Stimulated activated CD4-positive, alpha-beta T cell treated with anti-CD3 and anti-CD28 coated beads, Interleukin-2, amount 100 ng/mL, for 4 hours (primary cell): Measurements from ENCODE around the gene UGT1A5.

ENCODE experiments used
- DNase-seq: peaks from one replicate; pipeline ENCODE4 v3.0.0-alpha.2; 2020; ENCODE audit warnings: low read depth

The UGT1A5 gene

DNA sequence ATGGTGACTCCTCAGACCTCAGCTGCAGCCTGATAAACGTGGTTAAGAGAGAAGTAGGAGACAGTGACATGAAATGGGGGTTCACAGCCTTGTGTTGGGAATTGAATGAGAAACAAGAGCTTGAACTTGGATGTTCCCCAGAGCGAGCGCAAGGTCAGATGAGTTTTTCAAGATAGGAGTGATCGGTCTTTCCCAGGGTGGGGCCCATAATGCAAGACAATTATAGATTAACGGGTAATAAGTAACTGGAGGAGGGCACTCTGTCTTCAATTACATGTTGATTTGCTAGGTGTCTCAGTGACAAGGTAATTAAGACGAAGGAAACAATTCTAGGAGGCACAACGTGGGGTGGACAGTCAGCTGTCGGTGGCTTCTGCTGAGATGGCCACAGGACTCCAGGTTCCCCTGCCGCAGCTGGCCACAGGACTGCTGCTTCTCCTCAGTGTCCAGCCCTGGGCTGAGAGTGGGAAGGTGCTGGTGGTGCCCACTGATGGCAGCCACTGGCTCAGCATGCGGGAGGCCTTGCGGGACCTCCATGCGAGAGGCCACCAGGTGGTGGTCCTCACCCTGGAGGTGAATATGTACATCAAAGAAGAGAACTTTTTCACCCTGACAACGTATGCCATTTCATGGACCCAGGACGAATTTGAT lies at the start of gene UGT1A5:
Gene UGT1A5 (plus strand): TSS at position 297 of the 651 bp plus-strand sequence. CDS start 85 bp downstream, at position 382.
- no peak for DNase-seq

DNA sequence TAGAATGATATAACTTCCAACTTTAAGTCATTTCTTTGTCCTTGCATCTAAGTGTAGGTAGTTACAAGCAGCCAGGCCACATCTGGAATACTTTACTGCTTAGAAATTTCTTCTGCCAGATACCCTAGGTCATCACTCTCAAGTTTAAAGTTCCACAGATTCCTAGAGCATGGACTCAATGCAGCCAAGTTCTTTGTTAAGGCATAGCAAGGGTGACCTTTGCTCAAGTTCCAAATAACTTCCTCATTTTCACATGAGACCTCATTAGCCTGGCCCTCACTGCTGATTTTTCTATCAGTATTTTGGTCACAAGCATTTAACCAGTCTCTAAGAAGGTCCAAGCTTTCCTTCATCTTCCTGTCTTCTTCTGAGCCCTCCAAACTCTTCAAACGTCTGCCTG lies 48.8 kb upstream of the UGT1A5 start:
- DNase-seq: no peak

DNA sequence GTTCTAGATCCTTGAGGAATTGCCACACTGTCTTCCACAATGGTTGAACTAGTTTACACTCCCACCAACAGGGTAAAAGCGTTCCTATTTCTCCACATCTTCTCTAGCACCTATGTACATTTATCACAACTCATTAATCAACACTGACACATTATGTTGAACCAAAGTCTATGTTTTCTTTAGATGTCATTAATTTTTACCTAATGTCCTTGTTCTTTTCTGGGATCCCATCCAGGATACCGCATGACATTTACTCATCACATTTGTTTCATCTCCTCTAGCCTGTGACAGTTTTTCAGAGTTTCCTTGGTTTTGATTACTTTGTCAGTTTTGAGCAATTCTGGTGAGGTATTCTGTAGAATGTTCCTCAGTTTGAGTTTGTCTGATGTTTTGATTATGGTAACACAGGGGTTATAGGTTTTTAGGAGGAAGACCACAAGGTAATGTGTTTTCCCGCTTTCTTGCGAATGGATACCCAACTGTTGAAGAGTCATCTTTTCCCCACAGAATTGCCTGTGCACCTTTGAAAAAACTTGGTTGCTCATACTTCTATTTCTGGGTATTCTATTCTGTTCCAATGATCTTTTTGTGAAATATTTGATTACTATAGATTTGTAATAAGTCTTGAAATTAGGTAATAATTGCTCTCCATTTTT lies 44.0 kb upstream of the UGT1A5 start:
- no peak for DNase-seq

DNA sequence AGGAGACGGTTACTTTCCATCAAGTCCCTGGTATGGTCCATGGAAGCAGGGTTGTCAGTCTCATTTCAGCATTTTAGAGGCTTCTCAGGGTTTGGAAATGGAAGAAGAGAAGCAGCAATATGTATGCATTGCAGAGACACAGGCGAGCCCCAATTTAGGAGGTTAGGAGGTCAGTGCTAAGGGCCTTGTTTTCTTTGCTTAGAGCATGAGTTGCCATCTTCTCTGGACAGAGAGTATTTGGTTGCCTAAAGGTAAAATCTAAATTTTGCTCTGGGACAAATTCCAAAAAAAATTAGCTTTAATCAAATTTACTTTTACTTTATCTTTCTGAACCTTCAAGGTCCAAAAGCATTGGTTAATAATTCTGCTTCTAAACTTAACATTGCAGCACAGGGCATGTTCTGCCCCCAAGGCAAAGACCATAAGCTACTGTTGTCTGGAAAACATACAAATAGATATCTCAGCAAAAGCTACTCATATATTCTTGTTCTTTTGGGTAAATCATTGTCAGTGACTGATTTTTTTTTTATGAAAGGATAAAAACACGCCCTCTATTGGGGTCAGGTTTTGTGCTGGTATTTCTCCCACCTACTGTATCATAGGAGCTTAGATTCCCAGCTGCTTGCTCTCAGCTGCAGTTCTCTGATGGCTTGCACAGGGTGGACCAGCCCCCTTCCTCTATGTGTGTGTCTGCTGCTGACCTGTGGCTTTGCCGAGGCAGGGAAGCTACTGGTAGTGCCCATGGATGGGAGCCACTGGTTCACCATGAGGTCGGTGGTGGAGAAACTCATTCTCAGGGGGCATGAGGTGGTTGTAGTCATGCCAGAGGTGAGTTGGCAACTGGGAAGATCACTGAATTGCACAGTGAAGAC lies 41.2 kb upstream of the UGT1A5 start, which contains the start of gene UGT1A9:
Gene UGT1A9 (plus strand): TSS at position 609 of the 872 bp plus-strand sequence. CDS start 37 bp downstream, at position 646.
- no peak for DNase-seq

DNA sequence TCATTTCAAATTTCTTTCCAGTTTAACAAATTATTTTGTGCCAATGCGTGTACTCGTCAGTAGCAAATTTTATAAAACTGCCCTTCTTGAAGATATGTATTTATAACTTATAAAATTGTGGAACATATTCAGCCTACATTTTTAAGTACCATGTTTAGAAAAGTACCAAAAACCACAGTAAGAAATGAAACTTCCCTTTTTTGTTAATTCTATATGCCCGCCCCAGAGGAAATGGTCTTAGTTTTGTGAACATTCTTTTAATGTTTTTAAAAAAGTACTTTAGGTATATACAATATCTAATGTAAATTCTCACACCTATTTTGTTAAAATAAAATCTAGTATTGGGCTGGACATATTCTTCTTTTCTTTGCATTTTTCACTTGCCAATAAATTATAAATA lies 39.8 kb upstream of the UGT1A5 start:
- no peak for DNase-seq

DNA sequence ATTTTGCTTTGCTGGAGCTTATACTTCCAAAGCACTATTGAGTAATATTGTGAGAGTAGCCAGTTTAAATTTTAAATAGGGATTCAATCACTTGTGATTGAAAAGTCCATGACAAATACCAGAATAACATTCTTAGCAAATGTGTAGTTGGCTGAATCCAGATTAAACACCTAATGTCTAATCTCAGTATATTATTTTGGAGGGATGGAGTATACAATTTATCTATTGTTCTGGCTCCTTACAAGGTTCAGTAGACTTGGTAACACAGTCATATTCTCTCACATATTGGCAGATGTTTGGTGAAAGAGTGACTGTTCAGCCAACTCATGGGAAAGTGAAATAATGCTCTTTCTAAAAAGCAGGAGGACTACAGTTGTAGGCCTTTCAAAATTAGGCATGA lies 38.8 kb upstream of the UGT1A5 start:
- no peak for DNase-seq

DNA sequence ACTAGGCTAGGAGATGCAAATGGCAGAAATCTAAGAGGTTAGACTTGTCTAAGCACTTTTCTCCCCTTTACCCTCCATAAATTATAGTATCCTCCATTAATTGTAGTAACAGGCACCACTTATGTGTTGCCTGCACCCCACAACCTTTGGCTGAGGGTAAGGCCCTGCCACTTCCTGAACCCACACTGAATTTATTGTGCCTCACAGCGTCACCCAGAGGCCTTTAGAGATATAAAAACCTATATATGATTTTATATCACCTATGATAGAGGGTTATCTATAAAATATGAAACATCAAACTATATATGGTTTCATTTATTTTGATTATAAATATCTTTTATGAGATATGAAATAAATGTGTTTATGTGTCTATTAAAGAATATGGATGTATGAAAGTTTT lies 38.4 kb upstream of the UGT1A5 start:
- no peak for DNase-seq

DNA sequence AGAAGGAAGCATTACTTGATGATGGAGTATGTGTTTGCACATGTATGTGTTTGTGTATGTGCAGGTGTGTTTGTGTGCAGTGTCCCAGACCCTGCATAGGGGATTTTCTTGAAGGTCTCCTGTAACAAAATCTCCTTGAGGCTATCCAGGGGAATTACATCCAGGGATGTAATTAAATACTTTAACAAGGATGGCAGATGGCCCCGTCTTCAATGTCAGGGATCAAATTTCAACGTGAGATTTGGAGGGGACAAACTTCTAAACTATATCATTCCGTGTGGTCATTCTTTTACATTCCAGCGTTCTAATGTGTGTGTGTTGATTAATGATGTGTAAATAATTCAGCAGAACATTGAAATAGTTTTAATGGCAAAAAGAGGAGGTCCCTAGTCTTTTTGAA lies 37.7 kb upstream of the UGT1A5 start:
- DNase-seq: no peak

DNA sequence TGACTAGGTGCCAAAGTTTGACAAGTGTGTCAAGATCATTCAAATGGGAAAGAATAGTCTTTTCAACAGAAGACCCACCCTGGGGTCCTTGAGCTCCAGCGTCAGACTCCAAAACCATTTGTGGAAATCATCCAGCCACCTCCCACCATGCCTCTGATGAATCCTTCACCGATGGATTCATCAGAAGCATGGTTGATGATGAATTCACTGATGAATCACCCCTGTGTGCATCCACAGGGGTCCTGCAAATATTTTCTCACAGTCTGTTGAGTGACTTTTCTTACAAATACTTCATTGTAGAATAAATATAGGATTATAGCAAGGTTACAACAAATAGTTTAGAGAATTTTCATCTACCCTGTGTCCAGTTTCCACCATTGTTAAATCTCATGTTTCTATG lies 36.7 kb upstream of the UGT1A5 start:
- no peak for DNase-seq

DNA sequence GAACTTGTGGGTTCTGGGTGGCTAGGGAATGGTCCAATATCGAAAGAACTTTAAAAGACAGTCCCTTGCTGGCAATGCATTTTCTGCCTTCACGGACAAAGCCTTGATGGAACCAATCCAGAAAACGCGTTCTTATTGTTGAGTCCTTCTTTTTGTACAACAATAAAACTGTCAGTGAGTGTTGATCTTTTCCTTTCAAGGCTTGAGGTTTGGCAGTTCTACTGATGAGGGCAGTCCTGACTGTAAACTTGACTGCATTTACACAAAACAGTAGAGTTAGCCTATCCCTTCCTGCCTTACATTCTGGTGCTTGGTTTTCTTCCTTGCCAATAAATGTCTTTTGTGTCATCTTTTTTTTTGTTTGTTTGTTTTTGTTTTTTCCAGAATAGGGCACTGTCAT lies 33.5 kb upstream of the UGT1A5 start:
- DNase-seq: no peak

DNA sequence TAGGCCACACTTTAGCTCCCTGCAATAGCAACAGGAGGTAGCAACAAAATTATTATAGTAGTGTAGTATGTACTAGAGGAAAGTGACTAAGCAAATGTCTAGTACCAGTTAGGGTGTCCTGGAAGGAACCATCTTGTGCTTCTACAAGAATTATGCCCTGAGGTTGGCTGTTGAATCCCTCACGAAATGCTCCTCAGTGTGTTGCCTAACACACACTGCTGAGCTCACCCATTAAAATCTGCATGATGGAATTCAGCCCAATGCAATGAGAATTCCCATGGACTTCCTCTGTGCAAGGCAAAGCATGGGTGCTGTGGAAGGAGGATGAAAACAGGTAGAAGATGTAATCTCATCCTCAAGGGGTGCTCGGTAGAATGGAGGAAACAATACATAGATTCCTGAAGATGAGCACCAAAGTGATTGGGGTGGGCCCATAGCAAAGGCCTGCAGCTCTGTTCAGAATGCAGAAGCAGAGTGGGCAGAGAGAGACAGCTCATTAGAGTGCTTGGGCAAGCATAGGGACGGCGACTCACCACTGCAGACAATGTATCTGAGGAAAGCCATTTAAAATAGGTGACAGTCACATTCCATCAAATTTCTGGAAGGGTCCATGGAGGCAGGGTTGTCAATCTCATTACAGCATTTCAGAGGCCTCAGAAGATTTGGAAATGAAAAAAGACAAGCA lies 32.2 kb upstream of the UGT1A5 start:
- DNase-seq: no peak

DNA sequence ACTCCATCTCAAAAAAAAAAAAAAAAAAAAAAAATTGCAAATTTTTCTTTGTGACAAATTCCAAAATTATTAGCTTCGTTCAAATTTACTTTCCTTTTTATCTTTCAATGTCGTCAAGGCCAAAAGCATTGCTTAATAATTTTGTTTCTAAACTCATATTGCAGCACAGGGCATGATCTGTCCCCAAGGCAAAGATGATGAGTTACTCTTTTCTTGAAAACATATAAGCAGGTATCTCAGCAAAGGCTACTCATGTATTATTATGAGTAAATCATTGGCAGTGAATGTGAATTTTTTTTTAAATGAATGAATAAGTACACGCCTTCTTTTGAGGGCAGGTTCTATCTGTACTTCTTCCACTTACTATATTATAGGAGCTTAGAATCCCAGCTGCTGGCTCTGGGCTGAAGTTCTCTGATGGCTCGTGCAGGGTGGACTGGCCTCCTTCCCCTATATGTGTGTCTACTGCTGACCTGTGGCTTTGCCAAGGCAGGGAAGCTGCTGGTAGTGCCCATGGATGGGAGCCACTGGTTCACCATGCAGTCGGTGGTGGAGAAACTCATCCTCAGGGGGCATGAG lies 31.1 kb upstream of the UGT1A5 start, which contains the start of gene UGT1A7:
Gene UGT1A7 (plus strand): TSS at position 381 of the 579 bp plus-strand sequence. CDS start 37 bp downstream, at position 418.
- no peak for DNase-seq

DNA sequence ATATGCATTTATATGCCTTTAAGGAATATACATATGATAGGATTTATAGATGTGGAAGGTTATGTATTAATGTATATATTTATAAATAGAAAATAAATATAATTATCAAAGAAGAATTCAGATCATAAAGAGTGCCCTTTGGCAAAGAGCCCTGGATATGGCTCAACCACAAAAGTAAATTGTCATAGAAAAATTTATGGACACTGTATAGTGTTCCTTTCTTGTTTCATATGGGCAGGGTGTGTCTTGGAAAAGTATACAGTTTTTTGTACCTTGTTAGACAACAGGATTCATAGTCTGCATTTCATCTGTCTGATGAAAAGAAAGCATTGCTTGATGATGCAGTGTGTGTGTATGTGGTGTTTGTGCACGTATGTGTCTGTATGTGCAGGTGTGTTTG lies 28.1 kb upstream of the UGT1A5 start:
- DNase-seq: no peak

DNA sequence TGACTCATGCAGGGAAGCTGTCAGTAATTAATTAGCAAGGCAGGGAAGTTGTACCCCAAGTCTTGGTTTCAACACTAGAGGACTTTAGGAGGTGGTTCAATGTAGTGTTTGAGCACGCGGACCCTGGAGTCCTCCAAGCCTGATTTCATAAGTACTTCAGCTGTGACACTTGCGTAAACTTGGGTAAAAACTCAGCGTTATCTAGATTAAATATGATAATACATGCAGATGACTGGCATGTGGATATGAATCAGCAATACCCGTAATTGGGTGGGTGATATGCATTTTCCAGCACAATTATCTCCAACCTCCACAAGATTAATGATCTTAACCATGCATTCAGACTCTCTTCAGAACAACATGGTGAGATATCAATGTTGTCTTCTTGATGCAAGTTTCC lies 25.8 kb upstream of the UGT1A5 start:
- DNase-seq: no peak

DNA sequence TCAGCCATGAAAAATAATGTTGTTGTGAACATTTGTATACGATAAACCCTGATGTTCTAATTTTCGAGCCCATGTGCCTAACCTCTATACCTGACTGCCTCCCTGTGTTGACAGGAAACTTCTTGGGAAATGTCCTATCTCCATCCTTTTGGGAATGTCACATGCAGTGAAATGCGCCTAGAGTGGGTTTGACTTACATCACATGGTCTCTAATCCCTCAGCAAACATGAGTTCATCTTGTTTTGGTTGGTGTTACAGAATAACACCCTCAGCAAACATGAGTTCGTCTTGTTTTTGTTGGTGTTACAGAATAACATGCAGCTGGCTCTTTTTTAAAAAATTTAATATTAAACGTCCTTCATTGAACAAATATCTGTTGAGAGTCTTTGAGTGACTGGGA lies 24.4 kb upstream of the UGT1A5 start:
- DNase-seq: no peak

DNA sequence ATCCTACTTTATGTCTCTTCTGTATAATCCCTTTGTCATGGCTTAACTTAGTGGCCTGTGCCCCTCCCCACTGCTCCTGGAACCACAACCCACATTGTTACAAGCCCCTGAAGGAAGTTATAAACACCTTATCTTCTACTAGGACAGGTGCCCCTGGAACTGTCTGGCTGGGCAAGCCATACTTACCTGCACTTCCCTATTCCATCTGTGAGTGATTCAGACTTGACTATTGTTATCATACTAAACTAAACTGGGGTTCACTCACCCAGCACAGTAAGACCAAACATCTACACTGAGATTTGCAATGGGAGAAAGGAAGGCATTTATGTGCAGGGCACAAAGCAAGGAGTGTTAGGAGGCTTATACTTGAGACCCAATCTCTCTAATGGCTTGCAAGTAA lies 23.7 kb upstream of the UGT1A5 start:
- DNase-seq: no peak

DNA sequence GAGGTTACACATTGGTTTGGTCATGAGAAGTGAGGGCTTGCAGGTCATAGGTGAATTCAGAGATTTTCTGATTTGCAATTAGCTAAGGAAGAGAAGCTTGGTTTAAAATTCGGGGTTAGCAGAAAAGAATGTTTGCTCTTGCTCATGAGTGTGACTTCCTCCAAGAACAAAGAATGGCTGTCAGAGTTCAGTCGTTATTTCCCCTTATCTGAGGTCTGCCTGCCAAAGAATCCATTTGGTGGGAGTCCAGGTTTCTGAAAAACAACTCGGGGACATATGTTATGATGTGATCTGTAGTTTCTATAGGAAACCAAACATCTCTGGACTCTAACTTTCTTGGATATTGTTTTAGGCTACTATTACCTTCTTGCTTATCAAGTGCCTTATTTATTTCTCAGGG lies 23.2 kb upstream of the UGT1A5 start:
- DNase-seq: no peak

DNA sequence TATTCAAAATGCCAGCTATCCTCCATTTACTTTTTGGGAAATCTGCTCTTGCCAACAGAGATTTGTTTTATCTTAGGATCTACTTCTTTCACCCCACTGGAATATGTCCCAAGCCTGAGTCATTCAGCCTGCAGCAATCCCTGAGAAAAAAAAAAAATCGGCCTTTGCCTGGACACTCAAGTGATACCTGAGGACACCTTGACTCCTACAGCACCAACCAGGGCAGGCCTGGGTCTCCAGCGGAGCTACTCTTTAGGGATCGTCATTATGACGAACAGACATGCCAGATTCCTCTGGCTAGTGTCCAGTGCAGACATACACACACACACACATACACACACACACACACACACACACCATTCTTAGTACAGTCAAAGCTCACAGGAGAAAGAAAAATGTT lies 22.3 kb upstream of the UGT1A5 start:
- no peak for DNase-seq

DNA sequence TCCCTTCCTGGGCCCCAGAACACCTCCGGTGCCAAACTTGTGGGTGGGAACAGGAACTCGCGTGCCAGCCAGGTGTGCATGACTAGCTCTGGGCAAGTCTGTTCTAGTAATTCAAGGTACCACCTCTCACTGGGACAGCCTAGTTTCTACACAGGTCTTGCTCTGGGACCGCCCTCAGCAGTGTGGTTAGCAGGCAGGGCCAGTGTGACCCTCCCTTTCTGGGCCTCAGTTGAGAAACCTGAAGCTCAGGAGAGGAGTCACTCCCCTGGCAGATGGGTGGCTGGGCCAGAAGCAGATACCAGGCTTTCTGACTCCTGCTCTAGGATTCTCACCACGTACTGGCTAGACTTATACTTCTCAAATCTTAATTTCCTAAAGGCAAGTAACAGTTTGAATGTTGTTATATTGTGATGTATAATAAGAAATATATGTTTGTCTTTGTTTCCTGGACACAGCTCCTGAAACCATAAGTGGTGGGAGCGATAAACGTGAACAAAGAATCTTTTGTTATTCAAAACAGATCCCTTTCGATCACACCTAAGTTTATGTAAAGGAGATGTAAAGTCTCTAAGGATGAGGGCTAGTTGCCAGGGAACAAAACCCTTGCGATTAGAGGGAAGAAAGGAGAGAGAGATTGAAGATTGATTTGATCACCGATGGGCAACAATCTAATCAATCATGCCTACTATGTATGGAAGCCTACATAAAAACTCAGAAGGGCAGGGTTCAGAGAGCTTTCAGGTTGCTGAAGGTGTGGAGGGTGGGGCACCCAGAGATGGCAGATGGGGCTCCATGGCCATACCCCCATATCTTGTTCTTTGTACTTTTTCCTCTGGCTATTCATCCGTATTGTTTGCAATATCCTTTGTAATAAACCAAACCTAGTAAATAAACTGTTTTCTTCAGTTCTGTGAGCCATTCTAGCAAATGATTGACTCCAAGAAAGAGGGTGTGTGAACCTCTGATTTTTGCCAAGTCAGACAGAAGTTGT lies 21.0 kb upstream of the UGT1A5 start:
- no peak for DNase-seq

DNA sequence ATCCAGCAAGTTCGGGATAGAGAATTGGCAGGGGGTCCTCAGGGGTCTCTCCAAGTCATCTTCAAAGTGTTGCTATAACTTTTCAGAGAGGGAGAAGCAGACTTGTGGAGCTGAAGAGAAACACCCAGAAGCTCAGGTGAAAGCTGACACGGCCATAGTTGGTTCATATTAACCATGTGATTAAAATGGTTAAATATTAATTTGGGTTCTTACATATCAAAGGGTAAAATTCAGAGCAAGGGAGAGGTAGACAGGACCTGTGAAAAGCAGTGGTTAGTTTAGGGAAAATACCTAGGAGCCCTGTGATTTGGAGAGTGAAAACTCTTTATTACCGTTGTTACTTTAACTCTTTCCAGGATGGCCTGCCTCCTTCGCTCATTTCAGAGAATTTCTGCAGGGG lies 20.1 kb upstream of the UGT1A5 start, which contains the start of gene UGT1A6:
Gene UGT1A6 (plus strand): TSS at position 243 of the 400 bp plus-strand sequence. CDS start 115 bp downstream, at position 358.
- no peak for DNase-seq
